Gastroesophageal sphincter (tissue), 3 donors: ENCODE measurements around the gene PLXNA3.

Experiments
- POLR2AphosphoS5 ChIP-seq: sonication (generic); formaldehyde crosslinking; IDR thresholded peaks from one replicate; pipeline ENCODE4 v1.6.1; 2017; ENCODE audit warnings: antibody characterized with exemption
- TF ChIP-seq, protein P1 (sequence below), 4 experiments: fragments of 200-600 bp in 2 of 4; fragments of 450-650 bp in 2 of 4; sonication (generic) in 1 of 4; IDR thresholded peaks; one replicate each; pipeline ENCODE4 v1.5.1; 2017 to 2019; ENCODE audit warnings: antibody characterized with exemption in 4 of 4, mild to moderate bottlenecking in 2 of 4, moderate library complexity in 2 of 4

DNA sequence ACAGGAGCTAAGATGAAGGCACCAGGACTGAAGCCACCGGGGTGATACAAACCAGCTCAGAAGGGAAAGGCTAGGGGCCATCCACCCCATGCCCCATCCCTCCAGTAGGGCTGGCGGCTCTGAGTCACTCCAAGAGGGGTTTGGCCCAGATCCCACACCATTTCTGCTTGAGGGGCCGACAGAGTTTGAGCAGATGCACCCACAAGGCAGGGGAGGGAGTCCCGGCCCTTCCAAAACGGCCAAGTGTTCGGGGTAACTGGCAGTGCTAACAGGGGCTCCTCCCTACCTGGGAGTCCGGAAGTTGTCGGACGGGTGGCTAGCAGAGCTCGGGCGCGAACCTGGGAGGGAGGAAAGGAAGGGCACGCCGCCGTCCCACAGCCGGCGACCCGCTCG, 31.9 kb downstream of the PLXNA3 start:
- no peak for TF ChIP-seq POLR2AphosphoS5
- TF ChIP-seq, protein P1, sequence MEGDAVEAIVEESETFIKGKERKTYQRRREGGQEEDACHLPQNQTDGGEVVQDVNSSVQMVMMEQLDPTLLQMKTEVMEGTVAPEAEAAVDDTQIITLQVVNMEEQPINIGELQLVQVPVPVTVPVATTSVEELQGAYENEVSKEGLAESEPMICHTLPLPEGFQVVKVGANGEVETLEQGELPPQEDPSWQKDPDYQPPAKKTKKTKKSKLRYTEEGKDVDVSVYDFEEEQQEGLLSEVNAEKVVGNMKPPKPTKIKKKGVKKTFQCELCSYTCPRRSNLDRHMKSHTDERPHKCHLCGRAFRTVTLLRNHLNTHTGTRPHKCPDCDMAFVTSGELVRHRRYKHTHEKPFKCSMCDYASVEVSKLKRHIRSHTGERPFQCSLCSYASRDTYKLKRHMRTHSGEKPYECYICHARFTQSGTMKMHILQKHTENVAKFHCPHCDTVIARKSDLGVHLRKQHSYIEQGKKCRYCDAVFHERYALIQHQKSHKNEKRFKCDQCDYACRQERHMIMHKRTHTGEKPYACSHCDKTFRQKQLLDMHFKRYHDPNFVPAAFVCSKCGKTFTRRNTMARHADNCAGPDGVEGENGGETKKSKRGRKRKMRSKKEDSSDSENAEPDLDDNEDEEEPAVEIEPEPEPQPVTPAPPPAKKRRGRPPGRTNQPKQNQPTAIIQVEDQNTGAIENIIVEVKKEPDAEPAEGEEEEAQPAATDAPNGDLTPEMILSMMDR (IDR thresholded peaks at IDR 0.05): no peak
